PC-9 (cell line): ENCODE results near the gene TSPEAR. TPM values are rescaled to one million over a fixed set of nuclear protein-coding genes. Genes with fewer than 3 reads are reported as not detected.

Experiments used
- BruUV-seq: library from RNA; stranded (reverse); fragments of 400-500 nt; replicated peaks from 2 replicates; lab custom pipeline; 2021; lab: Mats Ljungman, UMichigan
- CTCF ChIA-PET: fragments of 300-600 bp; sonication (Branson Sonifier 250); formaldehyde crosslinking; loops from one replicate; lab custom pipeline; 2022; ENCODE audit warnings: antibody characterized with exemption; lab: Charles Lee
- POLR2A ChIA-PET: fragments of 300-600 bp; sonication (Branson Sonifier 250); formaldehyde crosslinking; loops from one replicate; lab custom pipeline; 2022; ENCODE audit warnings: antibody characterized with exemption; ENCODE audit not compliant: unreplicated experiment; lab: Charles Lee
- DNase-seq, 2 experiments: peaks; one replicate each; pipeline versions ENCODE4 v3.0.0 to v3.0.0-alpha.2; 2015 to 2022; ENCODE audit warnings: mixed read lengths in 1 of 2
- H2AFZ ChIP-seq: fragments of 200-600 bp; sonication (generic); 2 replicates; pipeline ENCODE4 v1.8.1; 2017; ENCODE audit warnings: antibody characterized with exemption
- H3F3A ChIP-seq: fragments of 200-600 bp; sonication (generic); 2 replicates; pipeline ENCODE4 v1.8.1; 2017; ENCODE audit warnings: antibody characterized with exemption, mild to moderate bottlenecking, low read depth; ENCODE audit not compliant: insufficient read depth
- H3K27ac ChIP-seq: fragments of 200-600 bp; sonication (generic); 2 replicates; pipeline ENCODE4 v1.6.1; 2016; ENCODE audit warnings: mixed run types
- H3K27me3 ChIP-seq: fragments of 200-600 bp; sonication (generic); 2 replicates; pipeline ENCODE4 v1.6.1; 2016; ENCODE audit warnings: low read depth, mixed run types; ENCODE audit not compliant: insufficient read depth
- H3K36me3 ChIP-seq: fragments of 200-600 bp; sonication (generic); 2 replicates; pipeline ENCODE4 v1.6.1; 2016; ENCODE audit warnings: low read depth, mixed run types
- H3K4me1 ChIP-seq: fragments of 200-600 bp; sonication (generic); replicated peaks from 2 replicates; pipeline ENCODE4 v1.6.1; 2016; ENCODE audit warnings: mixed run types; ENCODE audit not compliant: insufficient read depth
- H3K4me2 ChIP-seq: fragments of 200-600 bp; sonication (generic); 2 replicates; pipeline ENCODE4 v1.6.1; 2017; ENCODE audit warnings: mixed run types
- H3K4me3 ChIP-seq: fragments of 200-600 bp; sonication (generic); 2 replicates; pipeline ENCODE4 v1.6.1; 2016; ENCODE audit warnings: mixed run types
- H3K79me2 ChIP-seq: fragments of 200-600 bp; sonication (generic); 2 replicates; pipeline ENCODE4 v1.6.1; 2017; ENCODE audit warnings: low read depth, mixed run types
- H3K9me2 ChIP-seq: fragments of 200-600 bp; sonication (generic); 2 replicates; pipeline ENCODE4 v1.8.1; 2017; ENCODE audit warnings: mild to moderate bottlenecking; ENCODE audit not compliant: insufficient read depth
- H3K9me3 ChIP-seq: fragments of 200-600 bp; sonication (generic); 2 replicates; pipeline ENCODE4 v1.8.1; 2016; ENCODE audit warnings: low read depth; ENCODE audit not compliant: insufficient read depth
- H4K20me1 ChIP-seq: fragments of 200-600 bp; sonication (generic); 2 replicates; pipeline ENCODE4 v1.8.1; 2017; ENCODE audit not compliant: insufficient read depth
- EZH2 ChIP-seq: fragments of 200-600 bp; sonication (generic); IDR thresholded peaks from 2 replicates; pipeline ENCODE4 v1.8.0; 2017; ENCODE audit warnings: antibody characterized with exemption, low read depth
- intact Hi-C: fragments of 100-400 bp; cut with micrococcal nuclease; formaldehyde crosslinking; loops from one replicate; pipeline ENCODE4 v1.10.0; 2022; ENCODE audit not compliant: unreplicated experiment
- total RNA-seq: library from RNA; stranded (reverse); gene quantifications from 2 replicates; pipeline ENCODE4 v1.2.3, GENCODE V29; 2021
- TF ChIP-seq, protein P1 (sequence below): fragments of 200-600 bp; sonication (generic); conservative IDR thresholded peaks from 2 replicates; pipeline ENCODE4 v1.6.1; 2017; ENCODE audit warnings: mixed run types, antibody characterized with exemption, mild to moderate bottlenecking, moderate library complexity

Gene TSPEAR
- total RNA-seq, 1 experiment from 2014 or later, result not detected

DNA sequence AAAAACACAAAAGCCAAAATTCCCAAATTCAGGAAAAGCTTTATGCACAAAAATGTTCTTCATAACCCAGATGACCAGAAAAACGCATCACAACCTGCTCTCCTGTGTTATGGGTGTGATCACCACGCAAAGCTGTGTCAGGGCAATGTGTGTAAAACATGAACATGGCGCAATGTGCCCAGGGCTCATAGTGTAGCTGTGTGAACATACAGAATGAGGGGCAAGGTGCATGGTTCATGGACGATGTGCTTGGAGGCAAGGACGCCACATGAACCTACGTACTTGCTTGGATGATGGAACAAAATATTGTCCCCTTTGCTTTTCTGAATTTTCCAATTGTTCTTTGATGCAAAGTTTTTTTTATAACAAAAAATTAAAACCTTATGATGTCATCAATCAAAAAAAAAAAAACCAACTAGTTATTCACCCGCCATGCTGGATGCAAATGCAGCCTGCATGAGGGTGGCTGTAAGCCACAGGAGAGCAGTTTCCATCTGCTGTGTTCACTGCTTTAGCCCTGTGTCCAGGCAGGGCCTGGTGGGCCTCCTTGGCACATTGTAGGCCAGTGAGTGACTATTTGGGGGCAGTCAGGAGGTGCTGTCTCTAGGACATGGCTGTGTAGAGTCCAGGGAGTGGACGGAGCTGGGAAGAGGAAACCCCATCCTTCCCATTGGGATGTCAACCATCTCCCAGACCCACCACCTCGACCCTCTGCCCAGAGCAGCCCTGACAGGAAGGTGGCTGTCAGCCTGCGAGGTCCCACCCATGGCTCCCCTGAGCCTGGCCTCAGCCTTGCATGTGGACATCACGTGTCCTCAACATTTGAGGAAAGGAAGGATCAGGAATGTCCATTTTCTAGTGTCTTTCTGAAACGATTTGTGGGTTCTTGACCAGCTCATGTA lies 185.0 kb downstream of the TSPEAR start:
- H3F3A ChIP-seq, result peaks cover 3% of the 10 kb centered on the region; the same call in 1 of the 2 replicates

DNA sequence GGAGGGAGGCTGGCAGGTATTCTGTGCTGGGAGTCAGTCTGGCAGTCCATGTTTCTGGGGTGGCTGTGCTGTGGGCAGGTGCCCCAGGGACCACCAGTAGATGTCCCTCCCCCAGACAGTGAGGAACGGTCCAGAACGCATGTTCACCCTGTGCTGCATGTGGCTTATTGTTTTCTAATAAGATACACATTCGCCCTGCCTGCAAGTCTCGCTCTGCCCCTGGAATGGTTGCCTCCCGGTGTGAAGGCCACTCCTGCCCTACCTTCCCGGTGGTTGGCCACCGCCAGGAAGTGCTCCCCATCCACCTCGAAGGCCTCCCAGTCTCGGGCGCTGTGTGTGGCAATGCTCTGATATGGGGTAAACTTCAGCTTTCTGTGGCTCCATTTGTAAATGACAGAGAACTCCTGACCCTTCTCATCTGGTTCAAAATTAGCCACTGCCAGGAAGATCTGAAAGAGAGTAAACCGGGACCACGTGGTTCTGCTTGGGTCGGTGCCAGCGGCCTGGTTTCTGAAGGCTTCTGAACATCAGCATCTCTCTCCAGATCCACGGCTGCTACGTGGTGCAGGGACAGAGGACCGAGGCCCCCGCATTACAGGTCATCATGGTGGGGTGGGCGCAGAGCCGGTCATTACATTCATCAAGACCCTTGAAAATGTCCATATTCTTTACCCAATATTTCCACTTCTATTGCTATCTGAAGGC lies 185.8 kb downstream of the TSPEAR start:
- DNase-seq, result no peak
- Histone ChIP-seq H3F3A (peaks cover 3% of the 10 kb centered on the region; the same call in 1 of the 2 replicates), H3K27ac (no peak overlapping the region), H4K20me1 (no peaks in the 10 kb centered on the region), H3K27me3 (peaks cover 52% of the 10 kb centered on the region), H3K9me2 (no peaks in the 10 kb centered on the region), H3K9me3 (no peaks in the 10 kb centered on the region), H2AFZ (no peak overlapping the region), H3K36me3 (no peaks in the 10 kb centered on the region), H3K4me2 (no peak overlapping the region), H3K4me1 (no peaks in the 10 kb centered on the region), H3K4me3 (no peak overlapping the region), H3K79me2 (no peaks in the 10 kb centered on the region)
- intact Hi-C loops, result no loop called here
- ChIA-PET CTCF (no interaction called here), POLR2A (no interaction called here)
- BruUV-seq, result no TSS peak
- TF ChIP-seq, protein P1, sequence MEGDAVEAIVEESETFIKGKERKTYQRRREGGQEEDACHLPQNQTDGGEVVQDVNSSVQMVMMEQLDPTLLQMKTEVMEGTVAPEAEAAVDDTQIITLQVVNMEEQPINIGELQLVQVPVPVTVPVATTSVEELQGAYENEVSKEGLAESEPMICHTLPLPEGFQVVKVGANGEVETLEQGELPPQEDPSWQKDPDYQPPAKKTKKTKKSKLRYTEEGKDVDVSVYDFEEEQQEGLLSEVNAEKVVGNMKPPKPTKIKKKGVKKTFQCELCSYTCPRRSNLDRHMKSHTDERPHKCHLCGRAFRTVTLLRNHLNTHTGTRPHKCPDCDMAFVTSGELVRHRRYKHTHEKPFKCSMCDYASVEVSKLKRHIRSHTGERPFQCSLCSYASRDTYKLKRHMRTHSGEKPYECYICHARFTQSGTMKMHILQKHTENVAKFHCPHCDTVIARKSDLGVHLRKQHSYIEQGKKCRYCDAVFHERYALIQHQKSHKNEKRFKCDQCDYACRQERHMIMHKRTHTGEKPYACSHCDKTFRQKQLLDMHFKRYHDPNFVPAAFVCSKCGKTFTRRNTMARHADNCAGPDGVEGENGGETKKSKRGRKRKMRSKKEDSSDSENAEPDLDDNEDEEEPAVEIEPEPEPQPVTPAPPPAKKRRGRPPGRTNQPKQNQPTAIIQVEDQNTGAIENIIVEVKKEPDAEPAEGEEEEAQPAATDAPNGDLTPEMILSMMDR, result no peak
- no peak for TF ChIP-seq EZH2

More for the DNA sequence above, 185.0 kb downstream of the TSPEAR start:
- peaks cover 50% of the 10 kb centered on the region for H3K27me3 ChIP-seq
- H2AFZ ChIP-seq, result no peak overlapping the region
- H4K20me1 ChIP-seq, result no peaks in the 10 kb centered on the region
- intact Hi-C loops, result no loop called here
- H3K79me2 ChIP-seq, result no peaks in the 10 kb centered on the region
- no peaks in the 10 kb centered on the region for H3K9me3 ChIP-seq
- H3K9me2 ChIP-seq, result no peaks in the 10 kb centered on the region
- H3K4me1 ChIP-seq, result no peaks in the 10 kb centered on the region
- H3K36me3 ChIP-seq, result no peaks in the 10 kb centered on the region
- H3K27ac ChIP-seq, result no peak overlapping the region
- CTCF ChIA-PET, result no interaction called here
- BruUV-seq, result no TSS peak
- H3K4me3 ChIP-seq, result no peak overlapping the region
- TF ChIP-seq EZH2, result no peak
- TF ChIP-seq, protein P1, result no peak
- H3K4me2 ChIP-seq, result no peak overlapping the region
- POLR2A ChIA-PET, result no interaction called here
- no peak for DNase-seq

DNA sequence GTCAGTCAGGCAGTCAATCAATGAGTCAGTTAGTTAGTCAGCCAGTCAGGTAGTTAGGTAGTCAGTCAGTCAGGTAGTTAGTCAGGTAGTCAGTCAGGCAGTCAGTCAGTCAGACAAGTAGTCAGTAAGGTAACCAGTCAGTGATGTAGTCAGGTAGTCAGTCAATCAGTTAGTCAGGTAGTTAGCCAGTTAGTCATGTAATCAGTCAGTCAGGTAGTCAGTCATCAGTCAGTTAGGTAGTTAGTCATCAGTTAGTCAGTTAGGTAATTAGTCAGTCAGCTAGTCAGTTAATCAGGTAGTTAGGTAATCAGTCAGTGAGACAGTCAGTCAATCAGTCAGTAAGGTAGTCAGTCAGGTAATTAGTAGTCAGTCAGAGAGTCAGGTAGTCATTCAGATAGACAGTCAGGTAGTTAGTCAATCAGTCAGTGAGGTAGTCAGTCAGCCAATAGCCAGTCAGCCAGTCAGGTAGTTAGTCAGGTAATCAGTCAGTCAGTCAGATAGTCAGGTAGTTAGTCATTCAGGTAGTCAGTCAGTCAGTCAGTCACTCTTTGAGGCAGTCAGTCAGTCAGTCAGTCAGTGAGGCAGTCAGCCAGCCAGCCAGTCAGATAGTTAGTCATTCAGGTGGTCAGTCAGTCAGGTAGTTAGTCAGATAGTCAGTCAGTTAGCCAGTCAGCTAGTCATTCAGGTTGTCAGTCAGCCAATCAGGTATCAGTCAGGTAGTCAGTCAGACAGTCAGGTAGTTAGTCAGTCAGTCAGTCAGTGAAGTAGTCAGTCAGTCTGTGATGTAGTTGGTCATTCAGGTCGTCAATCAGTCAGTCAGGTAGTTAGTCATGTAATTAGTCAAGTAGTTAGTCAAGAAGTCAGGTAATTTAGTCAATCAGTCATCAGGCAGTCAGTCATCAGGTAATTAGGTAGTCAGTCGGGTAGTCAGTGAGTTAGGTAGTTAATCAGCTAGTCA lies 186.7 kb downstream of the TSPEAR start:
- no peaks in the 10 kb centered on the region for H3K9me3 ChIP-seq
- H3F3A ChIP-seq, result peaks cover 3% of the 10 kb centered on the region; the same call in 1 of the 2 replicates
- no peak overlapping the region for H3K27ac ChIP-seq
- intact Hi-C loops, result no loop called here
- ChIA-PET POLR2A (no interaction called here), CTCF (no interaction called here)
- BruUV-seq, result no TSS peak
- H4K20me1 ChIP-seq, result no peaks in the 10 kb centered on the region
- no peaks in the 10 kb centered on the region for H3K9me2 ChIP-seq
- H3K4me1 ChIP-seq, result no peaks in the 10 kb centered on the region
- TF ChIP-seq, protein P1, result no peak
- no peak for TF ChIP-seq EZH2
- H3K4me2 ChIP-seq, result no peak overlapping the region
- H3K79me2 ChIP-seq, result no peaks in the 10 kb centered on the region
- peaks cover 55% of the 10 kb centered on the region for H3K27me3 ChIP-seq
- H3K4me3 ChIP-seq, result no peak overlapping the region
- no peak overlapping the region for H2AFZ ChIP-seq
- DNase-seq, result no peak
- no peaks in the 10 kb centered on the region for H3K36me3 ChIP-seq
